ENCODE measurements around the gene SCAPER. TPM values are rescaled to one million over a fixed set of nuclear protein-coding genes. Genes with fewer than 3 reads are reported as not detected.

SCAPER gene
- polyA plus RNA-seq, 2 of the 4 experiments (the other 2 are of a cell fraction), result 4.9 to 5.5 TPM

GRCh38 chr15:76664895-76665294 is 240.2 kb downstream of the SCAPER start:
- no peak for TF ChIP-seq POLR2A (IDR thresholded peaks at IDR 0.05; ENCODE audit: low read length)
- no peak for TF ChIP-seq PHF8 (IDR thresholded peaks at IDR 0.05; ENCODE audit: borderline replicate concordance, low read depth)
- TF ChIP-seq KDM1A (IDR thresholded peaks at IDR 0.05; ENCODE audit: low read depth), result no peak
- TF ChIP-seq ZSCAN20 (CRISPR knock-in tag; IDR thresholded peaks at IDR 0.05), result no peak
- TF ChIP-seq JUNB (IDR thresholded peaks at IDR 0.05), result no peak
- no peak for TF ChIP-seq TP53 (CRISPR knock-in tag; IDR thresholded peaks at IDR 0.05)
- ChIA-PET CTCF (no interaction called here), POLR2A (no interaction called here)
- no peak overlapping the region for H3K27ac ChIP-seq
- no peak for ATAC-seq
- DNase-seq (ENCODE audit: low read depth in 1 of 2, low spot score in 1 of 2), result no peak
- peak; percentile 28 for FAIRE-seq
- no peak overlapping the region for H3K4me3 ChIP-seq
- H3K9me3 ChIP-seq, result no peaks in the 10 kb centered on the region
- WGBS (ENCODE audit: missing lambda C conversion rate), result 80% methylated on average over 5 of the region's 5 CpGs
- no peak overlapping the region for H3K4me2 ChIP-seq
- H3K4me1 ChIP-seq, result no peaks in the 10 kb centered on the region

DNA sequence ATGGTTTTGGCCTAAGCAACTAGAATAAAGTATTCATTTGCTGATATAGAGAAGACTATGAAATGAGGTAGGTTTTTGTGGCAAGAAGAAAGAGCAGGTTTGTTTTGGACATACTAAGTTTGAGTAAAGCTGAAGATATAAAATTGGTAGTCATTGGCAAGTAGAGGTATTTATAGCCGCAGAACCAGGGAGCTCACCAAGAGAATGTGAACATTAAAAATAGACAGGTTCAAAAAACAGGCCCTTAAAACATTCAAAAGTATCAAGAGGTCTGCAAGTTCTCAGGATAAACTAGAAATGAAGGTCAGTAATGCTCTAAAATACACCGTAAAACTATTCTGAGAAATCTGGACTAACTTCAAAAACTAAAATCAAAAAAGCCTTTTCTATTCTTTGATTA is 240.7 kb downstream of the SCAPER start:
- no peaks in the 10 kb centered on the region for H3K4me1 ChIP-seq
- H3K4me3 ChIP-seq, result no peak overlapping the region
- FAIRE-seq (no peak), DNase-seq (ENCODE audit: low read depth in 1 of 2, low spot score in 1 of 2) (no peak), ATAC-seq (no peak)
- ChIA-PET CTCF (interaction anchor here (0.6 kb wide), 1 partner anchor 35 kb away, joined by 4 read pairs; no protein-coding TSS in a partner anchor), POLR2A (no interaction called here)
- 95% methylated on average over 2 of the region's 2 CpGs for WGBS (ENCODE audit: missing lambda C conversion rate)
- H3K4me2 ChIP-seq, result no peak overlapping the region
- TF ChIP-seq NR3C1 (IDR thresholded peaks at IDR 0.05) (no peak), GATA3 (IDR thresholded peaks at IDR 0.05; ENCODE audit: borderline replicate concordance) (no peak), KDM5A (IDR thresholded peaks at IDR 0.05) (no peak), PHF8 (IDR thresholded peaks at IDR 0.05; ENCODE audit: borderline replicate concordance, low read depth) (no peak), RCOR1 (IDR thresholded peaks at IDR 0.05; ENCODE audit: low read depth, low read length) (no peak), RARB (CRISPR knock-in tag; IDR thresholded peaks at IDR 0.05) (no peak), PBX3 (IDR thresholded peaks at IDR 0.05) (no peak), EHMT2 (IDR thresholded peaks at IDR 0.05; ENCODE audit: low read depth) (no peak), HDAC2 (IDR thresholded peaks at IDR 0.05) (no peak), TFCP2L1 (CRISPR knock-in tag; IDR thresholded peaks at IDR 0.05) (no peak), RAD21 (conservative IDR thresholded peaks at IDR 0.05 in 1 of 2, IDR thresholded peaks at IDR 0.05 in 1 of 2) (no peak), EP300 (IDR thresholded peaks at IDR 0.05) (no peak), CEBPB (IDR thresholded peaks at IDR 0.05) (no peak), FOXS1 (CRISPR knock-in tag; IDR thresholded peaks at IDR 0.05) (no peak), USF2 (IDR thresholded peaks at IDR 0.05) (no peak), MAZ (IDR thresholded peaks at IDR 0.05; ENCODE audit: borderline replicate concordance, low read depth, low read length) (no peak)
- TF ChIP-seq, protein P1, sequence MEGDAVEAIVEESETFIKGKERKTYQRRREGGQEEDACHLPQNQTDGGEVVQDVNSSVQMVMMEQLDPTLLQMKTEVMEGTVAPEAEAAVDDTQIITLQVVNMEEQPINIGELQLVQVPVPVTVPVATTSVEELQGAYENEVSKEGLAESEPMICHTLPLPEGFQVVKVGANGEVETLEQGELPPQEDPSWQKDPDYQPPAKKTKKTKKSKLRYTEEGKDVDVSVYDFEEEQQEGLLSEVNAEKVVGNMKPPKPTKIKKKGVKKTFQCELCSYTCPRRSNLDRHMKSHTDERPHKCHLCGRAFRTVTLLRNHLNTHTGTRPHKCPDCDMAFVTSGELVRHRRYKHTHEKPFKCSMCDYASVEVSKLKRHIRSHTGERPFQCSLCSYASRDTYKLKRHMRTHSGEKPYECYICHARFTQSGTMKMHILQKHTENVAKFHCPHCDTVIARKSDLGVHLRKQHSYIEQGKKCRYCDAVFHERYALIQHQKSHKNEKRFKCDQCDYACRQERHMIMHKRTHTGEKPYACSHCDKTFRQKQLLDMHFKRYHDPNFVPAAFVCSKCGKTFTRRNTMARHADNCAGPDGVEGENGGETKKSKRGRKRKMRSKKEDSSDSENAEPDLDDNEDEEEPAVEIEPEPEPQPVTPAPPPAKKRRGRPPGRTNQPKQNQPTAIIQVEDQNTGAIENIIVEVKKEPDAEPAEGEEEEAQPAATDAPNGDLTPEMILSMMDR (IDR thresholded peaks at IDR 0.05), result no peak
- no peak overlapping the region for H3K27ac ChIP-seq
- H3K9me3 ChIP-seq, result no peaks in the 10 kb centered on the region

GRCh38 chr15:76663529-76663928 is 241.6 kb downstream of the SCAPER start:
- Histone ChIP-seq H3K9me3 (no peaks in the 10 kb centered on the region), H3K4me2 (no peak overlapping the region), H3K4me3 (no peak overlapping the region), H3K4me1 (no peaks in the 10 kb centered on the region), H3K27ac (no peak overlapping the region)
- ATAC-seq, result no peak
- CTCF ChIA-PET, result no interaction called here
- no peak for FAIRE-seq
- POLR2A ChIA-PET, result no interaction called here
- WGBS (ENCODE audit: missing lambda C conversion rate), result 91% methylated on average over 2 of the region's 2 CpGs
- TF ChIP-seq, protein P2, sequence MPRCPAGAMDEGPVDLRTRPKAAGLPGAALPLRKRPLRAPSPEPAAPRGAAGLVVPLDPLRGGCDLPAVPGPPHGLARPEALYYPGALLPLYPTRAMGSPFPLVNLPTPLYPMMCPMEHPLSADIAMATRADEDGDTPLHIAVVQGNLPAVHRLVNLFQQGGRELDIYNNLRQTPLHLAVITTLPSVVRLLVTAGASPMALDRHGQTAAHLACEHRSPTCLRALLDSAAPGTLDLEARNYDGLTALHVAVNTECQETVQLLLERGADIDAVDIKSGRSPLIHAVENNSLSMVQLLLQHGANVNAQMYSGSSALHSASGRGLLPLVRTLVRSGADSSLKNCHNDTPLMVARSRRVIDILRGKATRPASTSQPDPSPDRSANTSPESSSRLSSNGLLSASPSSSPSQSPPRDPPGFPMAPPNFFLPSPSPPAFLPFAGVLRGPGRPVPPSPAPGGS (IDR thresholded peaks at IDR 0.05), result no peak
- DNase-seq (ENCODE audit: low read depth in 1 of 2, low spot score in 1 of 2), result no peak

All from A549 (cell line).